ENCODE data around the gene CACNA1H.
A peak's percentile ranks its signal among the peaks of the same experiment; 100 is the strongest.

The CACNA1H gene

DNA sequence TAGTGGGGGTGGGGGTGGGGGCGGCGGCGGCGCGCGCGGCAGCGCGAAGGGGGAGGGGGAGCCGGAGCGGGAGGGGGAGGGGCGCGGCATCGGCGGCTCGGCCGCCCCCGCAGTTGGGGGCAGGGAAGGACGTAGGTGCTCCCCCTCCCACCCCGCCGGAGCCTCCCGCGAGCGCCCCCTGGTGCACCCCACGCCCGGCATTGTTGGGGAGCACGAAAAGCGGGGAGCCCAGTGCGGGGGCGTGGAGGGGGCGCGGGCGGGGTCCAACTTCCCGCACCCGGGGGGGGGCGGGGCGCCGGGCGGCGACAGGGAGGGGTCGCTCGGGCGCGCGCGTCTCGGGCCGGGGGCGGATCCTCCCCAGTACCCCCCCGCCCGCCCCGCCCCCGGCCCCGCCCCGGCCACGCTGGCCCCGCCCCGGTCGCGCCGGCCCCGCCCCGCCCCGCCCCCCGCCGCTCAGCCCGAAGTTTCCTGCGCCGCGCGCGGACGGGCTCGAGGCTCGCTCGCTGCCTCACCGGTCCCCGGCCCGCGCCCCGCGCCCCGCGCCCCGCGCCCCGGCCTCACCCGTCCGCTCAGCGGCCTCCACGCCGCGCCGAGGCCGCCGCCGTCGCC is at the start of gene CACNA1H:
Gene CACNA1H, plus strand, starts transcription at position 456 of the 609 bp plus-strand sequence. CDS start 632 bp downstream, outside the sequence.
- Mint-ChIP-seq H3K4me1 (peaks cover 0 to 4% of the 10 kb centered on the region in 2 donors), H3K27ac (no peak within 1 kb of the TSS), H3K27me3 (peaks cover 13 to 34% of the 10 kb centered on the region in 2 donors), H3K36me3 (no peaks in the 10 kb centered on the region), H3K9me3 (peaks cover 0 to 1% of the 10 kb centered on the region in 2 donors), H3K4me3 (peak within 1 kb of the TSS; percentile 67 to 76)
- ATAC-seq (replicated peaks) (peak; percentile 57 to 58), DNase-seq (no peak)

DNA sequence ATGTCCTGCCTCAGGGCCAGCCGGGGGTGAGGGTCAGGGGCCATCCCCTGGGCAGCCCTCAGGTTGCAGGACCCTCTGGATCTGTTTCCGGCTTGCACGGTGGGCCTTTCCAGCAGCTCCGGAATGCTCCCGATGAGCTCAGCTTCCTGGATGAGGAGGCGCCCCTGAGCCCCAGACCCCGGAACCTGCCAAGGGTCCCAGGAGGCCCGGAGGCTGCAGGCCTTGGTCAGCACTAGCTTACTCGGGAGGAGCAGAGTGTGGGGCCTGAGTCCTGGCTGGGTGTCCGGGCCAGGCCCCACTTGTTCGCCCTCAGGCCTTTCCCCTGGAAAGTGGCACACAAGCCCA is 49.3 kb upstream of the CACNA1H start:
- H3K27ac Mint-ChIP-seq: no peak overlapping the region
- ATAC-seq (replicated peaks) (no peak), DNase-seq (no peak)
- H3K36me3 Mint-ChIP-seq: no peaks in the 10 kb centered on the region
- no peaks in the 10 kb centered on the region for H3K9me3 Mint-ChIP-seq
- peaks cover 41 to 64% of the 10 kb centered on the region in 2 donors for H3K27me3 Mint-ChIP-seq
- H3K4me3 Mint-ChIP-seq: no peak overlapping the region
- peaks cover 0 to 3% of the 10 kb centered on the region in 2 donors for H3K4me1 Mint-ChIP-seq

DNA sequence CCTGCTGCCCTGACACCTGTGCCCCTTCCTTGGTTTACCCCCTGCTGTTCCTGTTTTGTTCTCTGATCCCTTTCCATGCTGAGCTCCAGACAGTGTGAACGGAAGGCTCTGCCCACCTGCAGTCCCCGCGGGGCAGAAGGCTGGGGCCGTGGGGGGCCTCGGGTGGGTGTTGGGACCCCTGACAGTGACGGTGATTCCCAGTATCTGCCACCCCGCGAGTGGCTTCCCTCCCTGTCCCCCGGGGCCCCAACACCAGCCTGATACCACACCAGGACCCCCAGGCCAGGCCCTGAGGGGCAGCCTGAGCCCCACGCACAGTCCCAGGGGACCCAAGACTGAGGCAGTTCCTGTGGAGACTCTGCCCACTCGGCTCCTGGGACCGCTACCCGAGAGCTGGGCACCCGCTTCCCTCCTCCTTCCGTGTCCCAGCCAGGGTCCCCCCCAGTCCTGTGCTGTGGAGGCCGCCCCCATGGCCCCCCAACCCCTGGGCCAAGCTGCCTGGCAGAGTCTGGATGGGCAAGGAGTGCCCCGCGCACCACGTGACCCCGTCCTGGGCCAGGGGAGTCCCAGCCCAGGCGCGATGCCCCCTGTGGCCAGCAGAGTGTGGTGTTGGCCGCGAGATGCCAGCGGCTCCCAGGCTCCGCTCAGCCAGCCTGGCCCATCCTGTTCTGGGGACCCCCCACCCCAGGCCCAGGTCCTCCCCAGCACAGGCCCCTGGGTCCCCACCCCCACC is 46.9 kb upstream of the CACNA1H start:
- peaks cover 0 to 1% of the 10 kb centered on the region in 2 donors for H3K4me1 Mint-ChIP-seq
- DNase-seq: peak; percentile 41
- no peak overlapping the region for H3K4me3 Mint-ChIP-seq

DNA sequence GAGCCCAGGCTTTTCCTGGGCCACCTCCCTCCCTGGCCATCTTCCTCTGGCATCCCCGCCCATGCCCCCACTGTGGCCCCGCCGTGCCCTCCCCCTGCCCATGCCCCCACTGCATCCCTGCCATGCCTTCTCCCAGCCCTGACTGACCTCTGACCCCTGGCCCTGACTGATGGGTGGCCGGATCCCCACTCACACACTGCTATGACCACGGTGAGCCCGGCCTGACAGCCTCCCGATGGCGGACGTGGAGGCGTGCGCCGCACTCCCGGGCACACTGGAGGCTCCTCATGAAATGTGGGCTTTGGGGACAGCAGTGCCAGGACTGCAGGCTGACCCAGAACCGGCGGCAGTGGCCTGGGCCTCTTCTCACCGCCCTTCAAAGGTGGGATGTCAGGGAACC is 46.2 kb upstream of the CACNA1H start:
- no peak for DNase-seq
- H3K4me3 Mint-ChIP-seq: no peak overlapping the region
- H3K27ac Mint-ChIP-seq: no peak overlapping the region
- H3K36me3 Mint-ChIP-seq: no peaks in the 10 kb centered on the region
- peaks cover 38 to 64% of the 10 kb centered on the region in 2 donors for H3K27me3 Mint-ChIP-seq
- H3K4me1 Mint-ChIP-seq: peaks cover 0 to 1% of the 10 kb centered on the region in 2 donors
- no peak for ATAC-seq (replicated peaks)
- peaks cover 0 to 2% of the 10 kb centered on the region in 2 donors for H3K9me3 Mint-ChIP-seq

More for the DNA sequence above, 46.9 kb upstream of the CACNA1H start:
- Mint-ChIP-seq H3K36me3 (no peaks in the 10 kb centered on the region), H3K9me3 (peaks cover 0 to 2% of the 10 kb centered on the region in 2 donors), H3K27me3 (peaks cover 43 to 66% of the 10 kb centered on the region in 2 donors), H3K27ac (no peak overlapping the region)
- ATAC-seq (replicated peaks): peak; percentile 77 to 80

DNA sequence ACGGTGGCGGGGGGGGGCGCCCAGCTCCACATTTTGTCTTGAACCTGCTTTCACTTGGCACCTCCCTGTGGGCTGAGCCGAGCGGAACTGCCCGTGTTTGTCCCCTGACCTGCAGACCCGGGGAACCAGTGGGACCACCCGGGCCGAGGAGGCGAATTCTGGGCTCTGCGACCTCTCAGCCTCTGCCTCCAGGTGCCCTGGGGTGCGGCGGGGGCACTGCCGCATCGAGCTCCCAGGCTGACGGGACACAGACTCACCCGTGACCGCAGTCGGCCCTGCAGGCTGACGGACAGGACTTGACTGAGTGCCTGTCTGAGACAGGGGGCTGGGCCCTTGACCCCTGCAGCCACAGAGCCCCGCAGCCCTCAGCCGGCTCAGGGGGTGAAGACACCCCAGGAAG is 45.8 kb upstream of the CACNA1H start:
- H3K4me1 Mint-ChIP-seq: peaks cover 0 to 1% of the 10 kb centered on the region in 2 donors
- H3K4me3 Mint-ChIP-seq: no peak overlapping the region
- no peak for ATAC-seq (replicated peaks)
- H3K36me3 Mint-ChIP-seq: no peaks in the 10 kb centered on the region
- H3K27me3 Mint-ChIP-seq: peaks cover 38 to 64% of the 10 kb centered on the region in 2 donors
- no peak overlapping the region for H3K27ac Mint-ChIP-seq
- H3K9me3 Mint-ChIP-seq: peaks cover 0 to 2% of the 10 kb centered on the region in 2 donors
- DNase-seq: no peak

DNA sequence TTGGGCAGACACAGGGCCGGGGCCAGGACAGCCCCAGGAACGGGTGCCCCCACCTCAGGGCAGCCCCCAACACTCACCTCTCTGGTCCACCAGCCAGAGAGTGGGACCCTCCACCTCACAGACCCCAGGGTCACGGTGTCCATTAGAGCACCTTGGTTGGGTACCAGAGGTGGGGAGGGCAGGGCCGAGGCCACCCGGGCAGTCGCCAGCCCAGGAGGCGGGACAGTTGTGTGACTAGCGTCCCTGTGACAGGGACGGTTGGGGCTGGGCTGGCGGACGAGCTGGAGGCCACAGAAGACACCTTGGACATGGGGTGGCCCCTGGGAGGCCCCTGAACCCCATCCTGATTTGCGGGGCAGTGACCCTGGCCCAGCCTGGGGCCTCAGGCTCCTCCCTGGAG is 45.2 kb upstream of the CACNA1H start:
- no peaks in the 10 kb centered on the region for H3K36me3 Mint-ChIP-seq
- DNase-seq: no peak
- ATAC-seq (replicated peaks): no peak
- H3K27ac Mint-ChIP-seq: no peak overlapping the region
- peaks cover 38 to 64% of the 10 kb centered on the region in 2 donors for H3K27me3 Mint-ChIP-seq
- peaks cover 0 to 2% of the 10 kb centered on the region in 2 donors for H3K9me3 Mint-ChIP-seq
- H3K4me1 Mint-ChIP-seq: peaks cover 0 to 1% of the 10 kb centered on the region in 2 donors
- H3K4me3 Mint-ChIP-seq: no peak overlapping the region

DNA sequence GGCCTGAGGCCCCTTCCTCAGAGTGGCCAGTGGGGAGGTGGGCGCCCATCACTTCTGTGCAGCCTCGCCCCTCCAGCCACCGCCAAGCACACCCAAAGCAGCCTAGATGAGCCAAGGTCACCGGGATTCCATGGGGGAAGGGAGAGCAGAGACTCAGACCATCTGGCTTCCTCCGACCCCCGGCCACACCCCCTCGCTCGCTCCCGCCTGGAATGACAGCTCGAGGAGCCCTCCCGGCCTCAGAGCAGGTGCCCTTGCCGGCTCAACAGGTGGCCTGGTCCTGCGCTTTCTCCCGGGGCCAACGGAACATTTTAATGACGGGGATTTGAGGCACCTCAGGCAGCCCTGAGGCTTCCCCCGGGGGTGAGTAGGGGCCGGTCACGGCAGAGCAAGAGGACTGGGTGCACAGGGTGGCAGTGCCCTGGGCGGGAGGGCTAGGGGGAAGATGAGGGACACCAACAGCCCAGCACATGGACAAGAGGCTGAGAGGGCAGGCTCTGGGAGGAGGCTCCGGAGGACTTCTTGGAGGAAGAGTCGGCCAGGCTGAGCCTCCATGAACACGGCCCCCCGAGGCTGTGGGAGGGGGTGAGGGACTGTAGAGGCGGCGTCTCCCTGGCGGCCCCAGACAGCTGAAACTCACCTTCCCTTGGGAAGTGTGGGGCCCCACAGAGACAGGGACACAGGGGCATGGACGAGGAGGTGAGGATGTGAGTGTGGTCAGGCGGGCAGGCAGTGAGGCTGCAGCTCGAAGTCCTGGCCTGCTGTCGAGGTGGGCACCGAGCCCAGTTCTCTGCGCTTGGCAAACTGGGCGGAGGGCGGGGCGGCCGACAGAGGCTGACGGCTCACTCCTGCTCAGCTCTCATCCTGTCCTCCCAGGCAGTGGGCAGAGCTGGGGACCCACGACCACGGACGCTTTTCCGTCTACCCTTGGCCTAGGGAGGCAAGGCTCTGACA is 44.3 kb upstream of the CACNA1H start:
- Mint-ChIP-seq H3K27me3 (peaks cover 38 to 62% of the 10 kb centered on the region in 2 donors), H3K36me3 (no peaks in the 10 kb centered on the region), H3K4me3 (no peak overlapping the region), H3K27ac (no peak overlapping the region), H3K9me3 (peaks cover 0 to 2% of the 10 kb centered on the region in 2 donors), H3K4me1 (peaks cover 0 to 1% of the 10 kb centered on the region in 2 donors)
- DNase-seq (no peak), ATAC-seq (replicated peaks) (no peak)

DNA sequence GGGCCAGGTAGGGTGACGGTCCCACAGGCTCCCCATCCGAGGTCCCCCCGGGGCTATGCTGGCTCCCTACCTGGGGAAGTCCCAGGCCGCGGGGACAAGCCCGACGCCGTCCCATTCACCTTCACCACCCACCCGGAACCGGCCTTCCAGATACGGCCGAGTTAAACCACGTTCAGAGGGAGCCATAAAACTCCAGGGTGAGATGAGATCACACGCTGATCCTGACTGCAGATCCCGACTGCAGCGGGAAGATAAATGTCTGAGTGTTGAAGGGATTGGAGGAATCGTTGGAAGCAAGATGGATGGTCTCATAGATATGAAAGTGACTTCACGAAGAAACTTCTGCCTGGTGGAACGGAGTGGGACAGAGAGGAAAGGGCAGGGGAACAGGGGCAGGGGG is 43.3 kb upstream of the CACNA1H start:
- ATAC-seq (replicated peaks) (no peak), DNase-seq (no peak)
- Mint-ChIP-seq H3K27ac (no peak overlapping the region), H3K9me3 (peaks cover 0 to 2% of the 10 kb centered on the region in 2 donors), H3K36me3 (no peaks in the 10 kb centered on the region), H3K27me3 (peaks cover 29 to 51% of the 10 kb centered on the region in 2 donors), H3K4me1 (peaks cover 0 to 1% of the 10 kb centered on the region in 2 donors), H3K4me3 (no peak overlapping the region)

DNA sequence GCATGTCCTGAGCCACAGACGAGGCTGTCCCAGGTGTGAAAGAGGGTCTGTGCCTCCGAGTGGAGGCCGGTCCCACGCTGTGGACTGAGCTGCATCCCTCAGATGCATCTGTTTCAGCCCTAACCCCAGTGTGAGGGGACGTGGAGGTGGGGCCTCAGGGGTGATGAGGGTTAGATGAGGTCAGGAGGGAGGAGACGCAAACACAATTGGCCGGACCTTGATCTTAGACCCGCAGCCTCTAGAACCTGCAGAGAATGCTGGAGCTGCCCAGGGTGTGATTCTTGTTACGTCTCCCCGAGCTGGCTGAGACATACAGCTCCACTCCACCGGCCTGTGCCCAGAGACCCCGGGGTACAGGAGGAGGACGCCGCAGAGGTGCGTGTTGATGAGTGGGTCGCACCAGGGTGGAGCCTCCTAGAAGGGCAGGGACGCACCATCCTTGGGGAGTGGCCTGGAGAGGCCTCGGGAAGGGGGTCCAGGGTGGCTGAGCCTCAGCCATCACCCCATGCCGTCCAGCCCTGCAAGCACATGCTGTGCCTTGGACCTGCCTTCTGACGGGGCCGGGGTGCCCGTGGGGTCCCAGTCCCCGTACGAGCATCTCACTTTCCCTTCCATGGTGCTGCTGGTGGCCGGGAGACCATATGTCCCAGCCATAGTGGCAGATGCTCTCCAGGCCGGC is 40.3 kb upstream of the CACNA1H start:
- H3K27ac Mint-ChIP-seq: no peak overlapping the region
- no peak overlapping the region for H3K4me3 Mint-ChIP-seq
- ATAC-seq (replicated peaks) (peak in 1 of 2 donors; percentile 18), DNase-seq (no peak)
- H3K36me3 Mint-ChIP-seq: no peaks in the 10 kb centered on the region
- no peaks in the 10 kb centered on the region for H3K4me1 Mint-ChIP-seq
- H3K27me3 Mint-ChIP-seq: peaks cover 12 to 28% of the 10 kb centered on the region in 2 donors
- H3K9me3 Mint-ChIP-seq: peaks cover 0 to 2% of the 10 kb centered on the region in 2 donors

DNA sequence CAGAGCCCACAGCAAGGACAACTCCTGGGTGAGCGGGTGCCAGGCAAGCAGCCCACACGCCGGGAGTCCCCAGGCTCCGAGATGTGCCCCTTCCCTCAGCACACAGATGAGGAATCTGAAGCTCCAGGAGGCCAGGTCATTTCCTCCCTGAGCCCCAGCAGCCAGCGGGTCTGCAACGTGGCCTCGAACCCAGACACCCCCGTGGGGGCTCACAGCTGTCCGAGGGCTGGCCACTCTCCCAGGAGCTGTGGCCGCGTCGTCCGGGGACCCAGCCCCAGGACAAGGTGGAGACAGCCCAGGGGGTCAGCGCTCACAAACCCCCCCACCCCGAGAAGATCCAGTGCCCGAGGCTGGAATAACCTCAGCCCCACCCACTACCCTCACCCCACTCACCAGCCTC is 39.4 kb upstream of the CACNA1H start:
- Mint-ChIP-seq H3K9me3 (peaks cover 0 to 2% of the 10 kb centered on the region in 2 donors), H3K4me1 (no peaks in the 10 kb centered on the region), H3K36me3 (no peaks in the 10 kb centered on the region), H3K27ac (no peak overlapping the region), H3K4me3 (no peak overlapping the region), H3K27me3 (peaks cover 12 to 22% of the 10 kb centered on the region in 2 donors)
- ATAC-seq (replicated peaks): no peak
- no peak for DNase-seq

DNA sequence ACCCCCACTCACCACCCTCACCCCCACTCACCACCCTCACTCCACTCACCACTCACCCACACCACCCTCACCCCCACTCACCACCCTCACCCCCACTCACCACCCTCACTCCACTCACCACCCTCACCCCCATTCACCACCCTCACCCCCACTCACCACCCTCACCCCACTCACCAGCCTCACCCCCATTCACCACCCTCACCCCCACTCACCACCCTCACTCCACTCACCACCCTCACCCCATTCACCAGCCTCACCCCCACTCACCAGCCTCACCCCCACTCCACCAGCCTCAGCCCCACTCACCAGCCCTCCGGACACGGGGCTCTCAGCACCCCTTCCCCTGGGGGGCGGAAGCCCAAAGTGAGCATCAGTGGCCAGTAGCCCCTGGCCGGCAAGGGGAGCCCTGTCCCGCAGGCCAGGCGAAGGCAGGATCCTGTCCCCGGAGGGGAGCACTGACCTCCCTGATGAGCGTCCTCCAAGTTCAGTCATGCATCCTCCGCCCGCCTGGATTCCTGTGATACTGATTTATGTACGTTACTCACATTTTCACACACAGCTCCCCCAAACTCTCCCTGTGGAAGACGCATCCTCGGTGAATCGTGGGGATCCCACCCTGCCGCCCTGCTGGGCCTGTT is 38.9 kb upstream of the CACNA1H start:
- Mint-ChIP-seq H3K4me1 (no peaks in the 10 kb centered on the region), H3K9me3 (peaks cover 0 to 2% of the 10 kb centered on the region in 2 donors), H3K27me3 (peaks cover 9 to 17% of the 10 kb centered on the region in 2 donors), H3K36me3 (no peaks in the 10 kb centered on the region), H3K27ac (no peak overlapping the region), H3K4me3 (no peak overlapping the region)
- no peak for ATAC-seq (replicated peaks)
- DNase-seq: no peak

DNA sequence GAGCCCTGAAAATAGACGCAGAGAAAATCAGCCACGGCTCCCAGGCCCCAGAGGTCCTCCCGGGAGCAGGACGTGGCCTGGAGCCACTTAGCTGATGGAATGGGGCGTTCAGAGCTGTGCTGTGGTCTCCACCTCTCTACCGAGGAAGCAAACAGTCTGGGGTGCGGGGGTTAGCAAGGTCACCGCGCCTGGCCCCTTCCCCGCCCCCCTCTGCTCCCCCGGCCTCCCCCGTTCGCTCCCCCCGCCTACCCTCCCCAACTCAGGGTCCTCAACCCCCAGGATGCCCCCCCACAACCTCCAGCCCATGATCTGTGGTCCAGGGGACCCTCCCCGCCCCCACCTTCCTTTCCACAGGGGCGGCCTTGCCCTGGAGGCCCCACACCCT is 36.2 kb upstream of the CACNA1H start:
- Mint-ChIP-seq H3K4me3 (no peak overlapping the region), H3K4me1 (no peaks in the 10 kb centered on the region), H3K27ac (no peak overlapping the region), H3K9me3 (no peaks in the 10 kb centered on the region), H3K27me3 (peaks cover 0 to 6% of the 10 kb centered on the region in 2 donors), H3K36me3 (no peaks in the 10 kb centered on the region)
- no peak for DNase-seq
- no peak for ATAC-seq (replicated peaks)

DNA sequence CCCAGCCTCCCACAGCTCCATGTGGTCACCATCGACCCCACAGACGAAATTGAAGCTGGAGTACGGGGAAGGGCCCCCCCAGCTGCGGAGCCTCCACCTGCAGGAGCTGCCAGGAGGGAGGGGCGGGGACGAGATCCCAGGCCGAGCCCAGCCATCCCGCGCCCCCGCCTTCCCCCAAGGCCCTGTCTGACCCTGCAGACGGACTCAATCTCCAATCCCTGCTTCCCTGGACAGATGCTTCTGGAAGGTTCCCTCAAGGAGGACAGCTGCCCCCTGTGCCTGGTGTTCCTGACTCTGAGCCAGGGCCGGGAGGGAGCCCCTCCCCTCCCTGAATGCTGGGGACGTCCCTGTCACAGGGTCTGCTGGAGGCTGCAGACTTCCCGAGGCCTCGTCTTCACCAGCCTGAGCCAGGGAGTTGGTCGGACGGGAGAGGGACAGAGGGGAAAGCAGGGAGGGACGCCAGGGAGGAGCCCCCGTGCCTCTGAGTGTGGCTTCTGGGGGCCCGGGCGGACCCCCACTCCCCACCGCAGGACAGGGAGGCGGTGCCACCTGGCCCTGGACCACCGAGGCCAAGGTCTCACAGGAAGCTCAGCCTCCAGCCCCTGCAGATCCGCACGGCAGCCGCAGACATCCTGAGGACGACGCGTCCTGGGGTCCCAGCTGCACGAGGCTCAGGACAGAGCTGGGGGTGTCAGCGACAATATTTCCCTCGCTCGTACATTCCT is 35.6 kb upstream of the CACNA1H start:
- H3K4me3 Mint-ChIP-seq: no peak overlapping the region
- ATAC-seq (replicated peaks) (no peak), DNase-seq (no peak)
- H3K4me1 Mint-ChIP-seq: no peaks in the 10 kb centered on the region
- no peaks in the 10 kb centered on the region for H3K9me3 Mint-ChIP-seq
- peaks cover 4 to 9% of the 10 kb centered on the region in 2 donors for H3K27me3 Mint-ChIP-seq
- no peak overlapping the region for H3K27ac Mint-ChIP-seq
- H3K36me3 Mint-ChIP-seq: no peaks in the 10 kb centered on the region

Measured in stimulated activated naive B cell treated with anti-CD40 and anti-IgM and Interleukin-4, amounts not matched to agents 10 μg/mL and 1 μg/mL and 100 μg/mL, for 72 hours (primary cell).